HG02571 (cell line): Measurements from ENCODE around the gene CYFIP1.

ENCODE experiments used
- ATAC-seq: cut with Tn5 transposase; IDR thresholded peaks from one replicate; pipeline ENCODE4 v1.9.1; 2021; ENCODE audit warnings: mild to moderate bottlenecking, moderate library complexity; ENCODE audit not compliant: unreplicated experiment

CYFIP1 gene

GRCh38 chr15:22918596-22919140, 61.5 kb downstream of the CYFIP1 start:
- ATAC-seq = no peak

- no peak for ATAC-seq
Observed at GRCh38 chr15:22918056-22918455, 62.1 kb downstream of the CYFIP1 start.

- ATAC-seq = no peak
Observed at GRCh38 chr15:22917556-22917955, 62.6 kb downstream of the CYFIP1 start.

- no peak for ATAC-seq
Observed at GRCh38 chr15:22916606-22917350, 63.4 kb downstream of the CYFIP1 start.

- no peak for ATAC-seq
Observed at GRCh38 chr15:22915866-22916515, 64.2 kb downstream of the CYFIP1 start.

GRCh38 chr15:22913646-22914380, 66.4 kb downstream of the CYFIP1 start:
- ATAC-seq = no peak

GRCh38 chr15:22912256-22912655, 67.9 kb downstream of the CYFIP1 start:
- no peak for ATAC-seq

GRCh38 chr15:22911306-22911705, 68.9 kb downstream of the CYFIP1 start:
- ATAC-seq = no peak

- no peak for ATAC-seq
Observed at GRCh38 chr15:22908830-22909229, 71.3 kb downstream of the CYFIP1 start.

- no peak for ATAC-seq
Observed at GRCh38 chr15:22907161-22907950, 72.8 kb downstream of the CYFIP1 start.

- no peak for ATAC-seq
Observed at GRCh38 chr15:22904736-22905135, 75.4 kb downstream of the CYFIP1 start.

- no peak for ATAC-seq
Observed at GRCh38 chr15:22903961-22904534, 76.1 kb downstream of the CYFIP1 start.

GRCh38 chr15:22903427-22903826, 76.7 kb downstream of the CYFIP1 start:
- no peak for ATAC-seq

- no peak for ATAC-seq
Observed at GRCh38 chr15:22902981-22903380, 77.2 kb downstream of the CYFIP1 start.

- ATAC-seq = no peak
Observed at GRCh38 chr15:22902578-22902977, 77.6 kb downstream of the CYFIP1 start.

GRCh38 chr15:22902046-22902445, 78.1 kb downstream of the CYFIP1 start:
- ATAC-seq = no peak

- ATAC-seq = peak; percentile 86
Observed at GRCh38 chr15:22895465-22896190, 84.5 kb downstream of the CYFIP1 start.

GRCh38 chr15:22893881-22894280, 86.3 kb downstream of the CYFIP1 start:
- no peak for ATAC-seq

- ATAC-seq = no peak
Observed at GRCh38 chr15:22893081-22893480, 87.1 kb downstream of the CYFIP1 start.

- ATAC-seq = no peak
Observed at GRCh38 chr15:22892333-22892732, 87.8 kb downstream of the CYFIP1 start.
